SU-DHL-6 (cell line): ENCODE data around the gene GINS2.

Source experiments
- H2AFZ ChIP-seq: fragments of 200-600 bp; sonication (generic); 2 replicates; pipeline ENCODE4 v1.6.1; 2014; ENCODE audit warnings: low read depth, mild to moderate bottlenecking, moderate library complexity, mixed read lengths, antibody characterized with exemption, low read length; ENCODE audit not compliant: severe bottlenecking
- H3F3A ChIP-seq: fragments of 200-600 bp; shearing (Covaris generic); 2 replicates; pipeline ENCODE4 v1.6.0; 2016; ENCODE audit warnings: antibody characterized with exemption, mild to moderate bottlenecking; ENCODE audit not compliant: insufficient read depth
- H3K27ac ChIP-seq: fragments of 200-600 bp; sonication (generic); 2 replicates; pipeline ENCODE4 v1.5.1; 2016; ENCODE audit warnings: low read depth, mild to moderate bottlenecking, low read length, moderate library complexity, mixed read lengths
- H3K27me3 ChIP-seq: fragments of 200-600 bp; sonication (generic), shearing (Covaris generic); 2 replicates; pipeline ENCODE4 v1.6.0; 2014; ENCODE audit warnings: mild to moderate bottlenecking, low read length
- H3K36me3 ChIP-seq: fragments of 200-600 bp; sonication (generic); 2 replicates; pipeline ENCODE4 v1.6.1; 2014; ENCODE audit warnings: mild to moderate bottlenecking, low read length, mixed read lengths
- H3K4me2 ChIP-seq: fragments of 300-600, 200-600 bp; shearing (Covaris generic), sonication (generic); 2 replicates; pipeline ENCODE4 v1.6.0; 2014; ENCODE audit warnings: low read length, low read depth, mild to moderate bottlenecking; ENCODE audit not compliant: poor library complexity, severe bottlenecking
- H3K4me3 ChIP-seq: fragments of 200-600 bp; sonication (generic); 2 replicates; pipeline ENCODE4 v1.5.1; 2014; ENCODE audit warnings: antibody characterized with exemption, low read length, mild to moderate bottlenecking, mixed read lengths; ENCODE audit not compliant: insufficient read depth, poor library complexity, severe bottlenecking
- H3K79me2 ChIP-seq: fragments of 200-600 bp; sonication (generic); 2 replicates; pipeline ENCODE4 v1.6.1; 2014; ENCODE audit warnings: mild to moderate bottlenecking, low read length, moderate library complexity; ENCODE audit not compliant: insufficient read depth
- H3K9ac ChIP-seq: fragments of 200-600 bp; sonication (generic); 2 replicates; pipeline ENCODE4 v1.7.0; 2014; ENCODE audit warnings: mild to moderate bottlenecking, low read length
- H3K9me2 ChIP-seq: fragments of 200-600 bp; sonication (generic); replicated peaks from 2 replicates; pipeline ENCODE4 v1.6.1; 2014; ENCODE audit warnings: low read length; ENCODE audit not compliant: insufficient read depth
- H3K9me3 ChIP-seq: fragments of 200-600 bp; sonication (generic); 2 replicates; pipeline ENCODE4 v1.6.1; 2014; ENCODE audit warnings: low read length, mixed read lengths; ENCODE audit not compliant: insufficient read depth
- H4K20me1 ChIP-seq: fragments of 200-600 bp; sonication (generic); 2 replicates; pipeline ENCODE4 v1.6.1; 2014; ENCODE audit warnings: low read depth, mild to moderate bottlenecking, antibody characterized with exemption, low read length, moderate library complexity, mixed read lengths
- CTCF ChIP-seq: fragments of 200-600 bp; sonication (generic); IDR thresholded peaks from one replicate; pipeline ENCODE4 v1.5.1; 2017; ENCODE audit warnings: antibody characterized with exemption, mild to moderate bottlenecking, low read length, moderate library complexity; ENCODE audit not compliant: insufficient read depth, poor library complexity, severe bottlenecking
- EZH2phosphoT487 ChIP-seq: fragments of 200-600 bp; sonication (generic), shearing (Covaris generic); conservative IDR thresholded peaks from 2 replicates; pipeline ENCODE4 v1.6.1; 2018; ENCODE audit warnings: mild to moderate bottlenecking, antibody characterized with exemption, low read length, moderate library complexity, mixed read lengths

GINS2 gene

GRCh38 chr16:85627526-85628264 is 61.1 kb downstream of the GINS2 start:
- Histone ChIP-seq H3K27ac (no peak overlapping the region), H3K36me3 (no peaks in the 10 kb centered on the region), H3F3A (no peaks in the 10 kb centered on the region), H4K20me1 (no peaks in the 10 kb centered on the region), H2AFZ (no peak overlapping the region), H3K79me2 (no peaks in the 10 kb centered on the region), H3K4me2 (no peak overlapping the region), H3K9me2 (no peaks in the 10 kb centered on the region), H3K4me3 (no peak overlapping the region), H3K27me3 (no peaks in the 10 kb centered on the region), H3K9ac (no peak overlapping the region), H3K9me3 (no peaks in the 10 kb centered on the region)
- TF ChIP-seq CTCF (no peak), EZH2phosphoT487 (no peak)

GRCh38 chr16:85627089-85627488 is 61.7 kb downstream of the GINS2 start:
- TF ChIP-seq EZH2phosphoT487, result no peak
- no peak for TF ChIP-seq CTCF
- Histone ChIP-seq H4K20me1 (no peaks in the 10 kb centered on the region), H2AFZ (no peak overlapping the region), H3K36me3 (no peaks in the 10 kb centered on the region), H3K9me3 (no peaks in the 10 kb centered on the region), H3K4me2 (no peak overlapping the region), H3F3A (no peaks in the 10 kb centered on the region), H3K79me2 (no peaks in the 10 kb centered on the region), H3K27ac (no peak overlapping the region), H3K9ac (no peak overlapping the region), H3K9me2 (no peaks in the 10 kb centered on the region), H3K4me3 (no peak overlapping the region), H3K27me3 (no peaks in the 10 kb centered on the region)
